Activated B cell treated with CpG ODN at 0.5 μM for 24 hours (primary cell): Measurements from ENCODE around the gene POLR3GL. TPM values are rescaled to one million over a fixed set of nuclear protein-coding genes. Genes with fewer than 3 reads are reported as not detected.

Source experiments
- ATAC-seq: fragments of 200-7000 bp; cut with Tn5 transposase; one replicate; pipeline ENCODE4 v1.10.0; 2021; ENCODE audit warnings: low read depth, mild to moderate bottlenecking, moderate library complexity
- CTCF ChIA-PET: fragments of 350-600 bp; sonication (Branson Sonifier 250); formaldehyde crosslinking; loops from one replicate; lab custom pipeline; 2021; ENCODE audit warnings: antibody characterized with exemption; lab: Charles Lee
- POLR2A ChIA-PET: fragments of 350-600 bp; sonication (Branson Sonifier 250); formaldehyde crosslinking; loops from one replicate; lab custom pipeline; 2021; ENCODE audit warnings: antibody characterized with exemption; lab: Charles Lee
- DNase-seq: peaks from one replicate; pipeline ENCODE4 v3.0.0; 2022
- H3K27ac Mint-ChIP-seq: one replicate; pipeline ENCODE4 v1.8.0; 2020; ENCODE audit warnings: mixed read lengths
- H3K27me3 Mint-ChIP-seq: one replicate; pipeline ENCODE4 v1.8.0; 2021; ENCODE audit warnings: mixed read lengths
- H3K36me3 Mint-ChIP-seq: one replicate; pipeline ENCODE4 v1.8.0; 2021; ENCODE audit warnings: low read depth, mixed read lengths
- H3K4me1 Mint-ChIP-seq: one replicate; pipeline ENCODE4 v1.8.0; 2021; ENCODE audit warnings: mixed read lengths
- H3K4me3 Mint-ChIP-seq: one replicate; pipeline ENCODE4 v1.8.0; 2020; ENCODE audit warnings: mild to moderate bottlenecking, mixed read lengths
- H3K9me3 Mint-ChIP-seq: one replicate; pipeline ENCODE4 v1.8.0; 2020; ENCODE audit warnings: mixed read lengths
- intact Hi-C: fragments of 100-400 bp; cut with micrococcal nuclease; formaldehyde crosslinking; loops from one replicate; pipeline ENCODE4 v1.15.1; 2024
- total RNA-seq: library from RNA; stranded (reverse); gene quantifications from 2 replicates; pipeline ENCODE4 v1.2.3, GENCODE V29; 2022
- TF ChIP-seq, protein P1 (sequence below): fragments of 200-600 bp; IDR thresholded peaks from one replicate; pipeline ENCODE4 v1.8.0; 2022; ENCODE audit warnings: antibody characterized with exemption, mild to moderate bottlenecking

POLR3GL gene
- total RNA-seq, 1 donor from 2014 or later: 22.7 TPM

DNA sequence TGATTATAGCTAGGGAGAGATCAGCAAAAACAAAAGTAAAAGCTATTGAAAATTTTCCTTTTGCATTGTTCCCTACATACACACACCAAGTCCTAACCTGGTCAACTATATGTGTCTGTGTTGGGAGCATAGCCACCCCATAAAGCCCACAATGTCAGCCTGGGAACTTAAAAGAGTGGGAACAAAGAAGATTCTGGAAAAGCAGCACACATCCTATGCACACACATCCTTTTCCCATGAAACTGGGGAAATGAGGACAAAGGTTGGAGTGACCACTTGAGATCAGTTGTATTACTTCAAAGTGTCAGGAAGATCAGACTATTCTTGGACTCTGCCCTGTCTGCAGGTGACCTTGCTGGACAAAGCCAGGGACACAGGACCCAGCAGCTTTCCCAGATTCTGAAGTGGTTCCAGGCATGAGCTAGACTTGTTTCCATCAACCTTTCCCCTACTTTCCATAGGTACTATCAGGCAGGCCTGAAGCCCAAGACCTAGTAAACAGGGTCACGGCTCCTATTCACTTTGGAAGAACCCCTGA, 16.0 kb downstream of the POLR3GL start:
- Mint-ChIP-seq H3K4me1 (peaks cover 13% of the 10 kb centered on the region), H3K27ac (no peak overlapping the region), H3K27me3 (no peaks in the 10 kb centered on the region), H3K4me3 (no peak overlapping the region), H3K36me3 (peaks cover 3% of the 10 kb centered on the region), H3K9me3 (no peaks in the 10 kb centered on the region)
- ATAC-seq: no peak
- intact Hi-C loops: no loop called here
- TF ChIP-seq, protein P1, sequence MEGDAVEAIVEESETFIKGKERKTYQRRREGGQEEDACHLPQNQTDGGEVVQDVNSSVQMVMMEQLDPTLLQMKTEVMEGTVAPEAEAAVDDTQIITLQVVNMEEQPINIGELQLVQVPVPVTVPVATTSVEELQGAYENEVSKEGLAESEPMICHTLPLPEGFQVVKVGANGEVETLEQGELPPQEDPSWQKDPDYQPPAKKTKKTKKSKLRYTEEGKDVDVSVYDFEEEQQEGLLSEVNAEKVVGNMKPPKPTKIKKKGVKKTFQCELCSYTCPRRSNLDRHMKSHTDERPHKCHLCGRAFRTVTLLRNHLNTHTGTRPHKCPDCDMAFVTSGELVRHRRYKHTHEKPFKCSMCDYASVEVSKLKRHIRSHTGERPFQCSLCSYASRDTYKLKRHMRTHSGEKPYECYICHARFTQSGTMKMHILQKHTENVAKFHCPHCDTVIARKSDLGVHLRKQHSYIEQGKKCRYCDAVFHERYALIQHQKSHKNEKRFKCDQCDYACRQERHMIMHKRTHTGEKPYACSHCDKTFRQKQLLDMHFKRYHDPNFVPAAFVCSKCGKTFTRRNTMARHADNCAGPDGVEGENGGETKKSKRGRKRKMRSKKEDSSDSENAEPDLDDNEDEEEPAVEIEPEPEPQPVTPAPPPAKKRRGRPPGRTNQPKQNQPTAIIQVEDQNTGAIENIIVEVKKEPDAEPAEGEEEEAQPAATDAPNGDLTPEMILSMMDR: no peak
- no peak for DNase-seq
- POLR2A ChIA-PET: interaction anchor here (0.6 to 13.5 kb wide), 16 partner anchors 13 to 738 kb away, joined by 3 to 579 read pairs (median 22); partner anchors contain the start of genes ANKRD34A, LIX1L, PEX11B and PIAS3
- CTCF ChIA-PET: interaction anchor here (1.1 to 7.6 kb wide), 6 partner anchors 10 to 56 kb away, joined by 4 to 247 read pairs (median 19); partner anchors contain the start of genes ANKRD34A, POLR3GL and TXNIP

DNA sequence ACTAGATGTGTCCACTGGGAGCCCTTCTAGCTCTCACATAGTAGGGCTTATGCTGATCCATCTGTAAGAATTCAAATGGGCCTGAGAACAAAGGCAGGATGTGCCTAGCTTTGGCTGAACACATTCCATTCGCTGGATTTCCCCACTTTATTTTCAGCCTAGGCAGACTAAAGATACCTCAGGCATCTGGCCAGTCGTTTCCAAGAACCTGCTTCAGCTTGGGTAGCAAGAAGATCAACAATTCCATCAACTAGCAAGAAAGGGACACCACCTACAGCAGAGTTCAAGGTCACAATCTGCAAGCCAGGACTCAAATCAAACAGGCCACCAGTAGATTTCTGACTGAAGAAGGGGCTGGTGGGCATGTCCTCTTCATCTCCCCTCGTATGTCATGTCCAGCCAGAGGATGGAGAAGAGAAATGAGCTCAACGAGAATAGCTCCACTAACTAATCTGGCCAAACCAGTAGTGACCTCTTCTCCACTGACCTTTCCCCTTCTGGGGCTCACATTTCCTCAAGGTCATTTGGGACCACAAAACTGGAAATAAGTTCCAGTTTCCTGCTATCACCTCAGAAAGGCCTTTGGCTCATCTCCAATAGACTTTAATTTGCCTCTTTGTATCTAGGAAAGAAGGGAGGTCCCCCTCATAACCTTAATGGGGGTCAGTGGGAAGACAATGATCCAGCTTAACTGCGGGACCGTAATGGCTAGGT, 17.7 kb downstream of the POLR3GL start:
- ATAC-seq: no peak
- no peaks in the 10 kb centered on the region for H3K9me3 Mint-ChIP-seq
- ChIA-PET POLR2A (interaction anchor here (0.6 to 13.5 kb wide), 6 partner anchors 11 to 54 kb away, joined by 4 to 579 read pairs (median 6); partner anchors contain the start of genes LIX1L and TXNIP), CTCF (interaction anchor here (0.6 to 7.6 kb wide), 3 partner anchors 8 to 53 kb away, joined by 3 to 247 read pairs (median 3); no protein-coding TSS in a partner anchor)
- intact Hi-C loops: no loop called here
- H3K4me1 Mint-ChIP-seq: peaks cover 20% of the 10 kb centered on the region
- DNase-seq: no peak
- TF ChIP-seq, protein P1: no peak
- H3K27ac Mint-ChIP-seq: no peak overlapping the region
- no peaks in the 10 kb centered on the region for H3K27me3 Mint-ChIP-seq
- no peaks in the 10 kb centered on the region for H3K36me3 Mint-ChIP-seq
- no peak overlapping the region for H3K4me3 Mint-ChIP-seq

DNA sequence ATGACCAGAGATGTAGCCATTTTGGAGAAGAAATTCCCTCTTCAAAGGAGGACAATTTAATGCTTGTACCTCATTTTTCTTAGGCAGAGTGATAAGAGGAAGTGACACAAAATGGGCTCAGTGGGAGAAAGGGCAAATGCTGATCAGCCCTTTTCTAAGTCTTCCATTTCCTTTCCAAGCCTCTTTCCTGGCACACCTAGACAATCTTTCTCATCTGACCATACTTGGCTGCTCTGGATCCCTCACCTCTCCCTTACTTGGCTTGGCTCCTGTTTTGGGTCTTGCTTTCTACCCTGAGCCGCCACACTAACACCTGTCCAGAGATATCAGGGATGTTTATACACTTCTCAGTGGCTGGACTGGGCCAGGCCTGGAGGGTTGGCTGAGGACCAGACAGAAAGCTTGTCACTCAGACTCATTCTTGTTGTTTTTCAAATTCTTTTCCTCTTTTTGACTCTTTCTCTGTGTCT, 18.8 kb downstream of the POLR3GL start:
- ChIA-PET CTCF (interaction anchor here (0.9 kb wide), 1 partner anchor 14 kb away, joined by 3 read pairs; no protein-coding TSS in a partner anchor), POLR2A (interaction anchor here (1.6 to 13.5 kb wide), 4 partner anchors 10 to 56 kb away, joined by 4 to 579 read pairs (median 6); partner anchors contain the start of genes LIX1L, RBM8A and TXNIP)
- Mint-ChIP-seq H3K4me3 (no peak overlapping the region), H3K36me3 (no peaks in the 10 kb centered on the region), H3K27me3 (no peaks in the 10 kb centered on the region), H3K27ac (no peak overlapping the region), H3K9me3 (no peaks in the 10 kb centered on the region), H3K4me1 (peaks cover 28% of the 10 kb centered on the region)
- intact Hi-C loops: no loop called here
- ATAC-seq: no peak
- no peak for DNase-seq
- TF ChIP-seq, protein P1: no peak

DNA sequence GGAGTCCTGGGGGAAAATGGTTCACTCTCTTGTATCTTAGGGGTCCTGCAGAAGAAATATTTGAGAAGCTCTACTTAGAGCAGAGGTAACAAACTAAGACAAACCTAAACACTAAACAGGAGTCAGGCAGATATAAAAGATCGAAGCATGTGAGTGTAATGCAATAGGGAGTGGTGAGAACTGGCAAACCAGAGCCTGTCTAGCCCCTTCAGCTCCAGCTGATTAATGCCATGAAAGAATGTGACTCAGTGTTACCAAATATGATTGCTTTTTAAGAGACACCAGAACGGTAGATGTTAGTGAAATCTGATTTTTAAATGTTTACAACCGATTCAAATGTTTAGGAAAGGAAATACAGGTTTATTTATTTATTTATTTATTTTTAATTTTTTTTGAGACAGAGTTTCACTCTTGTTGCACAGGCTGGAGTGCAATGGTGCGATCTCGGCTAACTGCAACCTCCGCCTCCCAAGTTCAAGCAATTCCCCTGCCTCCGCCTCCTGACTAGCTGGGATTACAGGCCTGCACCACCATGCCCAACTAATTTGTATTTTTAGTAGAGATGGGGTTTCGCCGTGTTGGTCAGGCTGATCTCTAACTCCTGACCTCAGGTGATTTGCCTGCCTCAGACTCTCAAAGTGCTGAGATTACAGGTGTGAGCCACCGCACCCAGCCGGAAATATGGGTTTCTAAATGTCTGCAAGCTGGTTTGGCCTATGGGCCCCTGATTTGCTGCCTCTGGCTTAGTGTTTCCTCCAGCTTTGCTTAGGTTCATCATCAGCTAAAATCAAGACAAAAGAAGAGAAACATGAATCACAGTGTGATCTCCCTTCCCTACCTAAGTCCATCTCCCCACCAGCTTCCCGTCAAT, 19.7 kb downstream of the POLR3GL start:
- POLR2A ChIA-PET: interaction anchor here (0.6 to 13.5 kb wide), 6 partner anchors 9 to 160 kb away, joined by 3 to 579 read pairs (median 3); partner anchors contain the start of genes PIAS3, RBM8A and TXNIP
- ATAC-seq: no peak
- Mint-ChIP-seq H3K36me3 (no peaks in the 10 kb centered on the region), H3K9me3 (no peaks in the 10 kb centered on the region), H3K27me3 (no peaks in the 10 kb centered on the region), H3K4me3 (no peak overlapping the region), H3K27ac (peak overlapping the region; percentile 88), H3K4me1 (peaks cover 36% of the 10 kb centered on the region)
- no peak for DNase-seq
- CTCF ChIA-PET: interaction anchor here (0.9 kb wide), 1 partner anchor 13 kb away, joined by 3 read pairs; no protein-coding TSS in a partner anchor
- intact Hi-C loops: no loop called here
- TF ChIP-seq, protein P1: no peak
